MM.1S (cell line): Measurements from ENCODE around the gene SP1.

Experiments used
- DNase-seq: peaks from one replicate; pipeline ENCODE4 v3.0.0-alpha.2; 2015
- H2AFZ ChIP-seq: fragments of 300-600 bp; sonication (generic); 2 replicates; pipeline ENCODE4 v1.6.0; 2016; ENCODE audit warnings: antibody characterized with exemption, low read length
- H3F3A ChIP-seq: fragments of 300-600 bp; sonication (generic); 2 replicates; pipeline ENCODE4 v1.6.1; 2016; ENCODE audit warnings: mild to moderate bottlenecking, antibody characterized with exemption, low read length, moderate library complexity, mixed read lengths; ENCODE audit not compliant: insufficient read depth
- H3K27ac ChIP-seq: fragments of 300-600 bp; sonication (generic); 2 replicates; pipeline ENCODE4 v1.5.1; 2016; ENCODE audit warnings: mild to moderate bottlenecking, low read length
- H3K27me3 ChIP-seq: fragments of 300-600 bp; sonication (generic); replicated peaks from 2 replicates; pipeline ENCODE4 v1.6.0; 2016; ENCODE audit warnings: low read length; ENCODE audit not compliant: insufficient read depth
- H3K36me3 ChIP-seq: fragments of 300-600 bp; sonication (generic); replicated peaks from 2 replicates; pipeline ENCODE4 v1.6.1; 2016; ENCODE audit warnings: mild to moderate bottlenecking, low read length, mixed read lengths; ENCODE audit not compliant: insufficient read depth
- H3K4me1 ChIP-seq: fragments of 300-600 bp; sonication (generic); 2 replicates; pipeline ENCODE4 v1.6.1; 2016; ENCODE audit warnings: low read length, mixed read lengths
- H3K4me2 ChIP-seq: fragments of 300-600 bp; sonication (generic); 2 replicates; pipeline ENCODE4 v1.6.0; 2016; ENCODE audit warnings: low read depth, low read length
- H3K4me3 ChIP-seq: fragments of 300-600 bp; sonication (generic); 2 replicates; pipeline ENCODE4 v1.5.1; 2016; ENCODE audit warnings: low read length, mixed read lengths
- H3K79me2 ChIP-seq: fragments of 300-600 bp; sonication (generic); 2 replicates; pipeline ENCODE4 v1.6.1; 2016; ENCODE audit warnings: mixed run types, low read length, mixed read lengths
- H3K9ac ChIP-seq: fragments of 300-600 bp; sonication (generic); 2 replicates; pipeline ENCODE4 v1.6.1; 2016; ENCODE audit warnings: low read length, mixed read lengths
- H3K9me2 ChIP-seq: fragments of 300-600 bp; sonication (generic); replicated peaks from 2 replicates; pipeline ENCODE4 v1.6.1; 2016; ENCODE audit warnings: mild to moderate bottlenecking, low read length, mixed read lengths; ENCODE audit not compliant: insufficient read depth
- H3K9me3 ChIP-seq: fragments of 300-600 bp; sonication (generic); replicated peaks from 2 replicates; pipeline ENCODE4 v1.6.1; 2016; ENCODE audit warnings: mild to moderate bottlenecking, low read length, mixed read lengths; ENCODE audit not compliant: insufficient read depth
- H4K20me1 ChIP-seq: fragments of 300-600 bp; sonication (generic); 2 replicates; pipeline ENCODE4 v1.6.1; 2016; ENCODE audit warnings: mild to moderate bottlenecking, low read length, moderate library complexity, mixed read lengths; ENCODE audit not compliant: insufficient read depth
- CTCF ChIP-seq: fragments of 300-600 bp; sonication (generic); IDR thresholded peaks from 2 replicates; pipeline ENCODE4 v1.5.1; 2016; ENCODE audit warnings: antibody characterized with exemption, low read length, mixed read lengths
- EZH2 ChIP-seq: fragments of 300-600 bp; sonication (generic); optimal IDR thresholded peaks from 2 replicates; pipeline ENCODE3; 2017; ENCODE audit warnings: low read depth, mild to moderate bottlenecking, antibody characterized with exemption, low read length, mixed read lengths
- EZH2phosphoT487 ChIP-seq: fragments of 300-600 bp; sonication (generic); IDR thresholded peaks from 2 replicates; pipeline ENCODE4 v1.6.1; 2018; ENCODE audit warnings: antibody characterized with exemption, low read length

SP1 gene

GRCh38 chr12:53461059-53461458 is 81.1 kb downstream of the SP1 start:
- Histone ChIP-seq H2AFZ (no peak overlapping the region), H3K36me3 (peaks cover 10% of the 10 kb centered on the region), H3K9ac (peak overlapping the region; percentile 65), H4K20me1 (no peaks in the 10 kb centered on the region; the same call in 1 of the 2 replicates), H3K27ac (peak overlapping the region; percentile 94), H3K4me2 (peak overlapping the region; percentile 76), H3K9me2 (no peaks in the 10 kb centered on the region), H3K4me1 (peaks cover 68% of the 10 kb centered on the region), H3K4me3 (peak overlapping the region; percentile 45), H3K27me3 (no peaks in the 10 kb centered on the region), H3K79me2 (peaks cover 100% of the 10 kb centered on the region), H3K9me3 (no peaks in the 10 kb centered on the region), H3F3A (peaks cover 98% of the 10 kb centered on the region)
- TF ChIP-seq EZH2 (no peak), CTCF (no peak), EZH2phosphoT487 (no peak)
- peak; percentile 89 for DNase-seq

- H4K20me1 ChIP-seq: no peaks in the 10 kb centered on the region; the same call in 1 of the 2 replicates
- peak overlapping the region; percentile 94 for H3K27ac ChIP-seq
- peak overlapping the region; percentile 76 for H3K4me2 ChIP-seq
- peaks cover 98% of the 10 kb centered on the region for H3F3A ChIP-seq
- no peaks in the 10 kb centered on the region for H3K27me3 ChIP-seq
- H2AFZ ChIP-seq: no peak overlapping the region
- H3K9me2 ChIP-seq: no peaks in the 10 kb centered on the region
- peak; percentile 69 for DNase-seq
- peak overlapping the region; percentile 65; the same call in 1 of the 2 replicates for H3K9ac ChIP-seq
- TF ChIP-seq EZH2phosphoT487: no peak
- no peak for TF ChIP-seq CTCF
- TF ChIP-seq EZH2: no peak
- H3K4me1 ChIP-seq: peaks cover 71% of the 10 kb centered on the region
- no peaks in the 10 kb centered on the region for H3K9me3 ChIP-seq
- H3K36me3 ChIP-seq: peaks cover 10% of the 10 kb centered on the region
- H3K4me3 ChIP-seq: peak overlapping the region; percentile 45
- H3K79me2 ChIP-seq: peaks cover 100% of the 10 kb centered on the region
These were observed 81.6 kb downstream of the SP1 start for GRCh38 chr12:53461591-53461990.

- Histone ChIP-seq H2AFZ (no peak overlapping the region), H3K9me2 (no peaks in the 10 kb centered on the region), H3K9ac (peak overlapping the region; percentile 65), H3K4me2 (peak overlapping the region; percentile 76), H3K9me3 (no peaks in the 10 kb centered on the region), H3K79me2 (peaks cover 100% of the 10 kb centered on the region), H3K36me3 (peaks cover 10% of the 10 kb centered on the region), H3K27me3 (no peaks in the 10 kb centered on the region), H3K27ac (peak overlapping the region; percentile 94), H3F3A (peaks cover 98% of the 10 kb centered on the region), H3K4me3 (peak overlapping the region; percentile 45), H4K20me1 (no peaks in the 10 kb centered on the region; the same call in 1 of the 2 replicates), H3K4me1 (peaks cover 82% of the 10 kb centered on the region)
- peak; percentile 57 for DNase-seq
- TF ChIP-seq CTCF (no peak), EZH2 (no peak), EZH2phosphoT487 (no peak)
These were observed 83.0 kb downstream of the SP1 start for GRCh38 chr12:53462935-53463334.
